Activated CD4-positive, CD25-positive, alpha-beta regulatory T cell treated with anti-CD3 and anti-CD28 coated beads, Interleukin-2, amount 50 U/mL, for 24 hours (primary cell): ENCODE data around the gene RNF14.

ENCODE experiments used
- ATAC-seq, 2 donors: fragments of 150-1000 bp; cut with Tn5 transposase; one replicate each; pipeline ENCODE4 v1.10.0; 2021; ENCODE audit warnings: mild to moderate bottlenecking in 1 of 2, moderate library complexity in 1 of 2

RNF14 gene

GRCh38 chr5:141949511-141949910 lies 19.4 kb upstream of the RNF14 start:
- no peak for ATAC-seq

- ATAC-seq = no peak
These were observed 18.5 kb upstream of the RNF14 start for GRCh38 chr5:141950207-141951005.

GRCh38 chr5:141951332-141951781 lies 17.5 kb upstream of the RNF14 start:
- ATAC-seq = peak in 1 of 2 donors; percentile 65

GRCh38 chr5:141952020-141952419 lies 16.9 kb upstream of the RNF14 start:
- ATAC-seq = no peak

GRCh38 chr5:141954194-141954593 lies 14.7 kb upstream of the RNF14 start:
- no peak for ATAC-seq

- ATAC-seq = no peak
These were observed 11.4 kb upstream of the RNF14 start for GRCh38 chr5:141957367-141957996.

GRCh38 chr5:141958113-141958512 lies 10.8 kb upstream of the RNF14 start, which contains the start of gene PCDH12:
TSS of gene PCDH12 (minus strand) at chr5:141958202. CDS start at chr5:141957851, 351 bp downstream.
- ATAC-seq = no peak

GRCh38 chr5:141958546-141959172 lies 10.2 kb upstream of the RNF14 start:
- peak in 1 of 2 donors; percentile 15 for ATAC-seq

GRCh38 chr5:141960018-141960417 lies 8.9 kb upstream of the RNF14 start:
- no peak for ATAC-seq

- peak; percentile 95 to 97 for ATAC-seq
These were observed 8.2 kb upstream of the RNF14 start for GRCh38 chr5:141960449-141961323.

- no peak for ATAC-seq
These were observed 7.4 kb upstream of the RNF14 start for GRCh38 chr5:141961466-141961865.

GRCh38 chr5:141963701-141964100 lies 5.2 kb upstream of the RNF14 start:
- ATAC-seq = no peak

- ATAC-seq = no peak
These were observed 3.8 kb upstream of the RNF14 start for GRCh38 chr5:141965071-141965470.

GRCh38 chr5:141966275-141966962 lies 2.5 kb upstream of the RNF14 start:
- no peak for ATAC-seq

GRCh38 chr5:141966963-141967333 lies 2.0 kb upstream of the RNF14 start:
- ATAC-seq = no peak

GRCh38 chr5:141969783-141970771 lies 1.2 kb downstream of the RNF14 start:
- ATAC-seq = no peak

- peak; percentile 39 to 44 for ATAC-seq
These were observed 5.1 kb downstream of the RNF14 start for GRCh38 chr5:141973871-141974595.

GRCh38 chr5:141976176-141976575 lies 7.3 kb downstream of the RNF14 start:
- no peak for ATAC-seq

- no peak for ATAC-seq
These were observed 9.5 kb downstream of the RNF14 start for GRCh38 chr5:141978389-141978788.

GRCh38 chr5:141982626-141983025 lies 13.7 kb downstream of the RNF14 start:
- no peak for ATAC-seq
